Measurements from ENCODE around the gene FXYD3.

- TF ChIP-seq CTCF (IDR thresholded peaks at IDR 0.05) (no peak), POLR2A (IDR thresholded peaks at IDR 0.05) (no peak)
Measured at GRCh38 chr19:35125270-35125717, 9.7 kb downstream of the FXYD3 start.

Data from esophagus squamous epithelium (tissue), 4 donors.